Measurements from ENCODE around the gene ANKMY1. TPM values are rescaled to one million over a fixed set of nuclear protein-coding genes. Genes with fewer than 3 reads are reported as not detected.
"Not testable (repeated sequence)": the region's sequence is repeated elsewhere in the genome, so short reads cannot be mapped to it uniquely, and the experiment has no call there.

ANKMY1 gene
- total RNA-seq, 6 experiments from 2014 or later, result 6.6 to 11.0 (median 9.0) TPM

DNA sequence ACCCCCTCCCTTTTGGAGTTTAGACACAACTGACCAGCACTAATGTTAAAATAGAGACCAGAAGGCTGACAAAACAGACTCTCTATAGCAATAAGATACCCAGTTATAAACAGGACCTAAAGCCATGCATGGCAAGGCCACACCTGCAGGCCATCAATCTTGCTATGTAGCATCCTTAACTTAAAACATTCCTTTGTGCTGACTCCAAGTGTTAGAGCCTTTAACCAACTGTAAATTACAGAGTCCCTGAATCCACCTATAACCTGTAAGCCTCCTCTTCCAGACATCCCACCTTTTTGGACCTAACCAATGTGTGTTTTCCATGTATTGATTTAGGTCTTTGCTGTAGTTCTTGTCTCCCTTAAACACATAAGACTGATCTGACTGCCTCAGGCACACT lies 17.9 kb downstream of the ANKMY1 start:
- intact Hi-C loops (cut with DNase I), result no loop called here
- DNase-seq, result no peak
- Histone ChIP-seq H3K4me3 (no peak overlapping the region), H3K27ac (no peak overlapping the region), H3K27me3 (no peaks in the 10 kb centered on the region), H3K4me1 (no peaks in the 10 kb centered on the region), H3K36me3 (no peaks in the 10 kb centered on the region), H3K9me3 (no peaks in the 10 kb centered on the region)
- no peak for TF ChIP-seq POLR2A (IDR thresholded peaks at IDR 0.05)
- TF ChIP-seq, protein P1, sequence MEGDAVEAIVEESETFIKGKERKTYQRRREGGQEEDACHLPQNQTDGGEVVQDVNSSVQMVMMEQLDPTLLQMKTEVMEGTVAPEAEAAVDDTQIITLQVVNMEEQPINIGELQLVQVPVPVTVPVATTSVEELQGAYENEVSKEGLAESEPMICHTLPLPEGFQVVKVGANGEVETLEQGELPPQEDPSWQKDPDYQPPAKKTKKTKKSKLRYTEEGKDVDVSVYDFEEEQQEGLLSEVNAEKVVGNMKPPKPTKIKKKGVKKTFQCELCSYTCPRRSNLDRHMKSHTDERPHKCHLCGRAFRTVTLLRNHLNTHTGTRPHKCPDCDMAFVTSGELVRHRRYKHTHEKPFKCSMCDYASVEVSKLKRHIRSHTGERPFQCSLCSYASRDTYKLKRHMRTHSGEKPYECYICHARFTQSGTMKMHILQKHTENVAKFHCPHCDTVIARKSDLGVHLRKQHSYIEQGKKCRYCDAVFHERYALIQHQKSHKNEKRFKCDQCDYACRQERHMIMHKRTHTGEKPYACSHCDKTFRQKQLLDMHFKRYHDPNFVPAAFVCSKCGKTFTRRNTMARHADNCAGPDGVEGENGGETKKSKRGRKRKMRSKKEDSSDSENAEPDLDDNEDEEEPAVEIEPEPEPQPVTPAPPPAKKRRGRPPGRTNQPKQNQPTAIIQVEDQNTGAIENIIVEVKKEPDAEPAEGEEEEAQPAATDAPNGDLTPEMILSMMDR (IDR thresholded peaks at IDR 0.05), result no peak
- no peak for ATAC-seq

DNA sequence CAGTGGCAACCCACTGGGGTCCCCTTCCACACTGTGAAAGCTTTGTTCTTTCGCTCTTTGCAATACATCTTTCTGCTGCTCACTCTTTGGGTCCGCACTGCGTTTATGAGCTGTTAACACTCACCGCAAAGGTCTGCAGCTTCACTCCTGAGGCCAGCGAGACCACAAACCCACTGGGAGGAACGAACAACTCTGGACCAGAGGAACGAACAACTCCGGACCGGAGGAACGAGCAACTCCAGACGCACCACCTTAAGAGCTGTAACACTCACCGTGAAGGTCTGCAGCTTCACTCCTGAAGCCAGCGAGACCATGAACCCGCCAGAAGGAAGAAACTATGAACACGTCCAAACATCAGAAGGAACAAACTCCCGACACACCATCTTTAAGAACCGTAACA lies 18.7 kb downstream of the ANKMY1 start:
- H3K4me3 ChIP-seq; ATAC-seq; H3K27ac ChIP-seq; H3K9me3 ChIP-seq; intact Hi-C loops (cut with DNase I); DNase-seq; H3K4me1 ChIP-seq; H3K36me3 ChIP-seq; H3K27me3 ChIP-seq: not testable (repeated sequence)
- WGBS (ENCODE audit: insufficient coverage, low coverage, low lambda C conversion rate, missing lambda C conversion rate), result 95% methylated on average over 15 of the region's 17 CpGs

DNA sequence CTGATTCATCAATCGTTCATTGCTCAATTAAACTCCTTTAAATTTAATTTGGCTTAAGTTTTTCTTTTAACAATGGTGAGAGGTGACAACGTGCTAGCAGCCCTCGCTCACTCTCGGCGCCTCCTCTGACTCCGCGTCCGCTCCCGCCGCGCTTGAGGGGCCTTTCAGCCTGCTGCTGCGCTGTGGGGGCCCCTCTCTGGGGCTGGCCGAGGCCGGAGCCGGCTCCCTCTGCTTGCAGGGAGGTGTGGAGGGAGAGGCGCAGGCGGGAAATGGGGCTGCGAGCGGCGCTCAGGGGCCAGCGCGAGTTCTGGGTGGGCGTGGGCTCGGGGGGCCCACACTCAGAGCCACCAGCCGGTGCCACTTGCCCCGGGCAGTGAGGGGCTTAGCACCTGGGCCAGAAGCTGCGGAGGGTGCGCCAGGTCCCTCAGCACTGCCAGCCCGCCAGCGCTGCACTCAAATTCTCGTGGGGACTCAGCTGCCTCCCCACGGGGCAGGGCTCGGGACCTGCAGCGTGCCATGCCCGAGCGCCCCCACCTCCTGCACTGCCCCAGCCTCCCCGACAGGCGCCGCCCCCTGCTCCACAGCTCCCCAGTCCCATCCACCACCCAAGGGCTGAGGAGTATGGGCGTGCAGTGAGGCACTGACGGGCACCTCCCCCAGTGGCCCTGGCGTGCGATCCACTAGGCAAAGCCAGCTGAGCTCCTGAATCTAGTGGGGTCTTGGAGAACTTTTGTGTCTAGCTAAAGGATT lies 19.6 kb downstream of the ANKMY1 start:
- no peak overlapping the region for H3K4me3 ChIP-seq
- H3K4me1 ChIP-seq, result no peaks in the 10 kb centered on the region
- 96% methylated on average over 11 of the region's 43 CpGs for WGBS (ENCODE audit: insufficient coverage, low coverage, low lambda C conversion rate, missing lambda C conversion rate)
- intact Hi-C loops (cut with DNase I), result no loop called here
- TF ChIP-seq POLR2A (IDR thresholded peaks at IDR 0.05), result no peak
- TF ChIP-seq, protein P1 (IDR thresholded peaks at IDR 0.05), result no peak
- H3K9me3 ChIP-seq, result no peaks in the 10 kb centered on the region
- no peak overlapping the region for H3K27ac ChIP-seq
- H3K27me3 ChIP-seq, result no peaks in the 10 kb centered on the region
- DNase-seq (no peak), ATAC-seq (no peak)
- no peaks in the 10 kb centered on the region for H3K36me3 ChIP-seq

DNA sequence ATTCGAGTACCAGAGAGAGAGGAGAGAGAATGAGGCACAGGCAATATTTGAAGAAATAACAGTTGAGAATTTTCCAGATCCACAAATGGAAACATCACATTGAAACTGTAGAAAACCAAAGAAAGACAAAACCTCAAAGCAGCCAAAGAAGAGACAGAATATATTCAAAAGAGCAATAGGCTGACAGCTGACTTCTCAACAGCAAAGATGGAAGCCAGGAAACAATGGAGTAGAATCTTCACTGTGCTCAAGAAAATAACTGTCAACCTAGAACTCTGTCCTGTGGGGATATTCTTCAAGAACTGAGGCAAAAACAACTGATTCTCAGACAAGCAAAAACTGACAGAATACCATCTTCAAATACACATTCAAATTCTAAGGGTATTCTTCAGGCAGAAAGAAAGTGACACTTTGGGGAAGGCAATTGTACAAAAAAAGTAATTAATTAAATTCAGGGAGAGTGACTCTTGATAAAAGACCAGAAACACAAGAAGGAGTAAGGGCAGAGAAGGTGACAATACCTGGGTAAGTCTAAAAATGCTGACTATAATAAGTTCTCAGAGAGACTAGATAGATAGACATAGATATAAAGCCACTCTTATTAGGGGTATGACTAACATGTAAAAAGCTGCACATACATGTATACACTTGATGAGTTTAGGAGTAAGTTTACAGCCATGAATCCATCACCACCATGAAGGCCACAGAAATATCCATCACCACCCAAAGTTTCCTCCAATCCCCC lies 25.6 kb downstream of the ANKMY1 start:
- 86% methylated on average over 1 of the region's 1 CpG for WGBS (ENCODE audit: insufficient coverage, low coverage, low lambda C conversion rate, missing lambda C conversion rate)
- TF ChIP-seq, protein P1 (IDR thresholded peaks at IDR 0.05), result no peak
- no peak for TF ChIP-seq POLR2A (IDR thresholded peaks at IDR 0.05)
- intact Hi-C loops (cut with DNase I), result no loop called here
- Histone ChIP-seq H3K9me3 (peaks cover 0 to 3% (median 0%) of the 10 kb centered on the region in 4 donors), H3K4me3 (no peak overlapping the region), H3K27ac (no peak overlapping the region), H3K4me1 (no peaks in the 10 kb centered on the region), H3K36me3 (no peaks in the 10 kb centered on the region), H3K27me3 (no peaks in the 10 kb centered on the region)
- DNase-seq (no peak), ATAC-seq (no peak)

DNA sequence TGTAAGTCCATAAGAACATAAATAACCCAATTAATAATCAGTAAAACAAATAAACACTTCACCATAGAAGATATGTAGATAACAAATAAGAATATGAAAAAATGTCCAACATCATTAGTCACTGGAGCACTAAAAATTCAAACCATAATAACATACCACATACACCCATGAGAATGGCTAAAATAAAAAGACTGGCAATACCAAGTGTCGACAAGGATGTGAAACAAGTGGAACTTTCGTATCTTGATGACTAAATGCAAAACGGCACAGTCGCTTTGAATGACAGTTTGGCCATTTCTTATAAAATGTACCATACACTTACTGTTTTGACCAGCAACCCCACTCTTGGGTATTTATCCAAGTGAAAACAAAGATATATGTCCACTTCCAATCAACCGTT lies 26.8 kb downstream of the ANKMY1 start:
- Histone ChIP-seq H3K4me1 (no peaks in the 10 kb centered on the region), H3K9me3 (peaks cover 0 to 3% (median 0%) of the 10 kb centered on the region in 4 donors), H3K4me3 (no peak overlapping the region), H3K27ac (no peak overlapping the region), H3K36me3 (no peaks in the 10 kb centered on the region), H3K27me3 (no peaks in the 10 kb centered on the region)
- WGBS (ENCODE audit: insufficient coverage, low coverage, low lambda C conversion rate, missing lambda C conversion rate), result 96% methylated on average over 5 of the region's 5 CpGs
- ATAC-seq (no peak), DNase-seq (no peak)
- intact Hi-C loops (cut with DNase I), result no loop called here
- no peak for TF ChIP-seq POLR2A (IDR thresholded peaks at IDR 0.05)
- TF ChIP-seq, protein P1 (IDR thresholded peaks at IDR 0.05), result no peak
